GM23248 (cell line): ENCODE data around the gene HEPN1. TPM values are rescaled to one million over a fixed set of nuclear protein-coding genes. Genes with fewer than 3 reads are reported as not detected.
A peak's percentile ranks its signal among the peaks of the same experiment; 100 is the strongest.

Experiments used
- DNase-seq: peaks from one replicate; pipeline ENCODE4 v3.0.0-alpha.2; 2015
- H2AFZ ChIP-seq: fragments of 200-600 bp; sonication (generic); 2 replicates; pipeline ENCODE4 v1.6.1; 2016; ENCODE audit warnings: antibody characterized with exemption
- H3F3A ChIP-seq: fragments of 200-600 bp; sonication (generic); 2 replicates; pipeline ENCODE4 v1.6.1; 2016; ENCODE audit warnings: mild to moderate bottlenecking, antibody characterized with exemption, mixed run types; ENCODE audit not compliant: insufficient read depth
- H3K27ac ChIP-seq: fragments of 200-600 bp; sonication (generic); 2 replicates; pipeline ENCODE4 v1.5.1; 2016; ENCODE audit warnings: mild to moderate bottlenecking
- H3K27me3 ChIP-seq: fragments of 200-600 bp; sonication (generic); replicated peaks from 2 replicates; pipeline ENCODE4 v1.6.1; 2016; ENCODE audit warnings: mild to moderate bottlenecking; ENCODE audit not compliant: insufficient read depth
- H3K36me3 ChIP-seq: fragments of 200-600 bp; sonication (generic); 2 replicates; pipeline ENCODE4 v1.6.1; 2016; ENCODE audit warnings: low read depth, mild to moderate bottlenecking
- H3K4me1 ChIP-seq: fragments of 200-600 bp; sonication (generic); 2 replicates; pipeline ENCODE4 v1.6.1; 2016; ENCODE audit warnings: mild to moderate bottlenecking; ENCODE audit not compliant: insufficient read depth
- H3K4me2 ChIP-seq: fragments of 200-600 bp; sonication (generic); one replicate; pipeline ENCODE4 v1.6.1; 2016; ENCODE audit warnings: mild to moderate bottlenecking; ENCODE audit not compliant: unreplicated experiment
- H3K4me3 ChIP-seq: fragments of 200-600 bp; sonication (generic); 2 replicates; pipeline ENCODE4 v1.5.1; 2016; ENCODE audit warnings: mild to moderate bottlenecking
- H3K79me2 ChIP-seq: fragments of 200-600 bp; sonication (generic); 2 replicates; pipeline ENCODE4 v1.6.1; 2016; ENCODE audit warnings: mild to moderate bottlenecking; ENCODE audit not compliant: insufficient read depth
- H3K9ac ChIP-seq: fragments of 200-600 bp; sonication (generic); 2 replicates; pipeline ENCODE4 v1.6.1; 2016; ENCODE audit warnings: mild to moderate bottlenecking
- H3K9me2 ChIP-seq: fragments of 200-600 bp; sonication (generic); 2 replicates; pipeline ENCODE4 v1.6.1; 2016; ENCODE audit warnings: mixed run types, mild to moderate bottlenecking, moderate library complexity; ENCODE audit not compliant: insufficient read depth
- H3K9me3 ChIP-seq: fragments of 200-600 bp; sonication (generic); one replicate; pipeline ENCODE4 v1.6.1; 2017; ENCODE audit warnings: low read depth
- H4K20me1 ChIP-seq: fragments of 200-600 bp; sonication (generic); 2 replicates; pipeline ENCODE4 v1.6.0; 2016; ENCODE audit not compliant: insufficient read depth
- EZH2 ChIP-seq: fragments of 200-600 bp; sonication (generic); IDR thresholded peaks from 2 replicates; pipeline ENCODE4 v1.6.1; 2018; ENCODE audit warnings: antibody characterized with exemption, mild to moderate bottlenecking; ENCODE audit not compliant: insufficient read depth, poor library complexity, severe bottlenecking
- EZH2phosphoT487 ChIP-seq: fragments of 200-600 bp; sonication (generic); IDR thresholded peaks from 2 replicates; pipeline ENCODE4 v1.6.1; 2018; ENCODE audit warnings: antibody characterized with exemption, moderate library complexity, mild to moderate bottlenecking, low read depth; ENCODE audit not compliant: insufficient read depth
- WGBS, 2 experiments: methylation state at CpG; one replicate each; pipeline ENCODE4 v1.1.6; 2015 to 2017; ENCODE audit warnings: low lambda C conversion rate in 2 of 2, low coverage in 1 of 2; ENCODE audit errors: missing lambda C conversion rate in 2 of 2; 5-methylcytosine and 5-hydroxymethylcytosine counted together
- in situ Hi-C: fragments of 300-500 bp; cut with MboI; formaldehyde crosslinking; loops from 2 replicates; pipeline ENCODE4 v1.15.0; 2020
- polyA plus RNA-seq: library from polyadenylated mRNA; unstranded; fragments of >200 nt; fragmentation: Nextera tagmentation; extraction: Ambion mirVana; gene quantifications from 2 replicates; pipeline ENCODE4 v1.2.1, GENCODE V29; 2016
- total RNA-seq: library from RNA; depleted of rRNA; stranded (reverse); fragments of >200 nt; shearing (Covaris generic); gene quantifications from 2 replicates; pipeline ENCODE4 v1.2.3, GENCODE V29; 2014

HEPN1 gene
- total and polyA plus RNA-seq, 2 experiments from 2014 or later = not detected

DNA sequence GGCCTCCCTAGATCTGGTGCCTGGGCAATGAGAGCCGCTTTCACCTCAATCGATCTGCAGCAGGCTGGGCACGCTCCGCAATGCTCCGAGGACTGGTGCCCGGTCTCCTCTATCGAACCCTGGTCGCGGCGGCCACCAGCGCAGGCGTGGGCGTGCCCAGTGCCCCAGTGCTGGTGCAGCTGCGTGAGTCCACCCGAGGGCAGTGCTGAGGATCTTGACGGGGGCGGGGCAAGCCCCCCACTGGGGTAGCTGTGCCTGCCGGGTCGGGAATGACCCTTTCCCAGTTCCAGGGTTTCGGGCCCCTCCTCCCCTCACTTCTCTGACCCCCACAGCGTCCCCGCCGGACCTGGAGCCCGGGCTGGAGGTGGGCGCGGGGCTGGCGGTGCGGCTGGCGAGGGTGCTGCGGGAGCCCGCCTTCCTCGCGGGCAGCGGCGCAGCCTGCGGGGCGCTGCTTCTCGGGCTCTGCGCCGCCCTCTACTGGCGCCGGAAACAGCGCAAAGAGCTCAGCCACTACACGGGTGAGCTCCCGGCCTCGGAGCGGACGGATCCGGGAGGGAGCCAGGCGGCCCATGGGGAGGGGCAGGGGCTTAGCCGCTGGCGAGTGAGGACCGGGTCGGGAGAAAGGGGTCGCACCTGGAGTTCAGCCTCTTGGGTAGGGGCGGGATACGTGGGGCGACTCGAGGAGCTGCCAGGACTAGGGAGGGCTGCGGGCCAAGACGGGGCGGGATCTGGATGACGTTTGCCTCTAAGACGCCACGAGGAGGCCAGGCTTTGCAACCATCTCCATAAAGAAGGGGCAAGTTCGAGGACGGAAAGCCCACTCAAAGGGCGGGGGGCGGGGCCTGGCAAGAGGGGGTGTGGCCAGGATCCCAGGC, 42.9 kb upstream of the HEPN1 start:
- peak overlapping the region; percentile 79 for H3K4me3 ChIP-seq
- peak; percentile 94 for DNase-seq
- H3K4me1 ChIP-seq = no peaks in the 10 kb centered on the region
- H3K9me2 ChIP-seq = no peaks in the 10 kb centered on the region
- in situ Hi-C loops = no loop called here
- peak overlapping the region; percentile 79 for H3K27ac ChIP-seq
- no peaks in the 10 kb centered on the region for H3K36me3 ChIP-seq
- peaks cover 14% of the 10 kb centered on the region for H3K27me3 ChIP-seq
- TF ChIP-seq EZH2phosphoT487 (no peak), EZH2 (no peak)
- peak overlapping the region; percentile 90 for H2AFZ ChIP-seq
- H3K79me2 ChIP-seq = no peaks in the 10 kb centered on the region
- no peaks in the 10 kb centered on the region for H3F3A ChIP-seq
- peak overlapping the region; percentile 85 for H3K4me2 ChIP-seq
- H3K9ac ChIP-seq = peak overlapping the region; percentile 88
- H4K20me1 ChIP-seq = no peaks in the 10 kb centered on the region
- 1% methylated on average over 59 to 69 of the region's 69 CpGs for WGBS, 2 experiments
- no peaks in the 10 kb centered on the region for H3K9me3 ChIP-seq

DNA sequence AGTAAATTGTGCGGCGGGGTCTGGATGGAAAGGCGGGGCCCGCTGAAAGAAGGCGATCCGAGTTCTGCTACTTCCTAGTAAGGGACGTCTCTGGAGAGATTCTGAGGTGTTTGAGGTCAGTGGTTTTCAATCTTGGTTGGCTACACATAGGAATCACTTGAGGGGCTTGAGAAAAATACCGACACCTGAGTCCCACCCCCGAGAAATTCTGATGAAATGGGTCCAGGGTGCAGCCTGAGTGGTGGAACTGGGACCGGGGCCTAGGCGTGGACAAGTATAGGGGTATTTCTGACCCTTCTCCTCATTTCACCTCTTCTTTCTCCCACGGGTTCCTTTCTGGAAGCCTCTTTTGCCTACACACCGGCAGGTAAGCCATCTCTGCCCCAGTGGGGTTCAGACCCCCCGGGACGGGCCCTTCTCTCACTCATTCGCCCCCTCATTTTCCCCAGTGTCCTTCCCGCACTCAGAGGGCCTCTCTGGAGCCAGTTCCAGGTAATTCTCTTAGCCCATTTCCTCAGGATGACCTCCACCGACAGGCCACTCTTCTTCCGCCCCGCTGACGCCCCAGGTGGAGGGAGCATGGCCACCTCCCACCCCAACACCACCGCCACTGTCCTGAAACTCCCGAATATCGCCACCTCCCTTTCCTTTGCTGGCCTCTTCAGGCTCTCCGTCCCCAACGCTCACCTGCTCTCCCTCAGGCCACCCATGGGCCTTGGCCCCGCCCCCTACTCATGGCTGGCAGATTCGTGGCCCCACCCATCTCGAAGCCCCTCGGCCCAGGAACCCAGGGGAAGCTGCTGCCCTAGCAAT, 42.0 kb upstream of the HEPN1 start:
- DNase-seq = no peak
- Histone ChIP-seq H3K4me3 (peak overlapping the region; percentile 79), H3F3A (no peaks in the 10 kb centered on the region), H3K9me2 (no peaks in the 10 kb centered on the region), H3K4me1 (no peaks in the 10 kb centered on the region), H3K9ac (peak overlapping the region; percentile 88), H4K20me1 (no peaks in the 10 kb centered on the region), H2AFZ (peak overlapping the region; percentile 90), H3K27me3 (peaks cover 6% of the 10 kb centered on the region; the same call in 1 of the 2 replicates), H3K9me3 (no peaks in the 10 kb centered on the region), H3K36me3 (no peaks in the 10 kb centered on the region), H3K79me2 (no peaks in the 10 kb centered on the region), H3K4me2 (peak overlapping the region; percentile 85), H3K27ac (peak overlapping the region; percentile 79; the same call in 1 of the 2 replicates)
- in situ Hi-C loops = no loop called here
- 30 to 32% methylated on average over 29 to 30 of the region's 30 CpGs for WGBS, 2 experiments
- TF ChIP-seq EZH2phosphoT487 = no peak
- TF ChIP-seq EZH2 = no peak

DNA sequence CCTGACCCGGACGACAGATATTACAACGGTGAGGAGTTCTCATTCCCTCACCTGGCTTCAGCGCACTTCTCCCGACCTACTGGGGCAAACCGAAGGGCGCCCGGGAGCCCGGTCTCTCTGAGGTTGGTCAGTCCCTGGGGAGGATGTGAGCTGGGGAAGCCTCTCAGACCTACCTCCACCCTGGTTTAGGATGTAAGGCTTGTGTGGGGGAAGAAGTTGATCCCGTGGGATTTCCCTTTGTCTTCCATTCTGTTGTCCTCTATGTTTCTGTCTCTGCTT, 41.5 kb upstream of the HEPN1 start:
- in situ Hi-C loops = no loop called here
- Histone ChIP-seq H4K20me1 (no peaks in the 10 kb centered on the region), H3K9me2 (no peaks in the 10 kb centered on the region), H3K4me2 (no peak overlapping the region), H3K4me1 (no peaks in the 10 kb centered on the region), H3K9ac (no peak overlapping the region), H3K27me3 (0 out of 2 replicates have a peak, but pooled peaks cover under 1% of the 10 kb centered on the region), H3K36me3 (no peaks in the 10 kb centered on the region), H3K4me3 (no peak overlapping the region), H3K79me2 (no peaks in the 10 kb centered on the region), H2AFZ (peak overlapping the region; percentile 90; the same call in 1 of the 2 replicates), H3K27ac (no peak overlapping the region), H3K9me3 (no peaks in the 10 kb centered on the region), H3F3A (no peaks in the 10 kb centered on the region)
- no peak for TF ChIP-seq EZH2
- no peak for TF ChIP-seq EZH2phosphoT487
- WGBS, 2 experiments = 26 to 42% methylated on average over 10 of the region's 10 CpGs
- DNase-seq = no peak

DNA sequence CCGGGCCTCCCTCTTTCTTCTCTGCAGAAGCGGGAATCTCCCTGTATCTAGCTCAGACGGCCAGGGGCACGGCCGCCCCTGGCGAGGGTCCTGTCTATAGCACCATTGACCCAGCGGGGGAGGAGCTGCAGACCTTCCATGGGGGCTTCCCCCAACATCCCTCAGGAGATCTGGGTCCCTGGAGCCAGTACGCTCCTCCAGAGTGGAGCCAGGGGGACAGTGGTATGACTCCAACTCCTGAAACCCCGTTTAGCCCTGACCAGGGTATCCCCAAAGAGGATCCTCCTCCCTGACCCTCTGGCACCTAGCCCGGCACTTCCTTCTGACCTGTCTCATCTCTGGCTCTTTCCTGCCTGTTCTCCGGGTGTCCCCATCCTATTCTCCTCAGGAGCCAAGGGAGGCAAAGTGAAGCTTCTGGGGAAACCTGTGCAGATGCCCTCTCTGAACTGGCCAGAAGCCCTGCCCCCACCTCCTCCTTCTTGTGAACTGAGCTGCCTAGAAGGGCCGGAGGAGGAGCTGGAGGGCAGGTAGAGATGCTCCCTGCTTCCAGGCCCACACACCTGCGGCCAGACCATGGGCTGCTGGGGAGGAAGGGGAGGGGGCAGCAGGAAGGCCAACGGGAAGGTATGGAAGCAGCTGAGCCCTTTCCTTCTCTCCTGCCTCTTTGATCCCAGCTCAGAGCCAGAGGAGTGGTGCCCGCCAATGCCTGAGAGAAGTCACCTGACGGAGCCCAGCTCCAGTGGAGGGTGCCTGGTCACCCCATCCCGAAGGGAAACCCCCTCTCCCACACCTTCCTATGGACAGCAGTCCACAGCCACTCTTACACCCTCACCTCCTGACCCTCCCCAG, 40.9 kb upstream of the HEPN1 start:
- in situ Hi-C loops = no loop called here
- Histone ChIP-seq H3K4me2 (no peak overlapping the region), H3K4me1 (no peaks in the 10 kb centered on the region), H3K79me2 (no peaks in the 10 kb centered on the region), H3K9me3 (no peaks in the 10 kb centered on the region), H3K4me3 (no peak overlapping the region), H3K27me3 (no peaks in the 10 kb centered on the region), H2AFZ (no peak overlapping the region), H3F3A (no peaks in the 10 kb centered on the region), H3K9me2 (no peaks in the 10 kb centered on the region), H3K36me3 (no peaks in the 10 kb centered on the region), H3K27ac (no peak overlapping the region), H4K20me1 (no peaks in the 10 kb centered on the region), H3K9ac (no peak overlapping the region)
- WGBS, 2 experiments = 65 to 68% methylated on average over 15 to 17 of the region's 17 CpGs
- TF ChIP-seq EZH2 = no peak
- DNase-seq = no peak
